BJ (cell line): ENCODE data around the gene LYST. TPM values are rescaled to one million over a fixed set of nuclear protein-coding genes. Genes with fewer than 3 reads are reported as not detected.

Experiments
- CTCF ChIA-PET: fragments of 350-600 bp; formaldehyde crosslinking; extraction: SDS; loops from one replicate; lab custom pipeline; 2021; ENCODE audit warnings: antibody characterized with exemption, inconsistent platforms; lab: Yijun Ruan, JAX
- POLR2A ChIA-PET: fragments of 300-600 bp; sonication (Branson Sonifier 250); formaldehyde crosslinking; extraction: SDS; loops from one replicate; lab custom pipeline; 2021; ENCODE audit warnings: antibody characterized with exemption; lab: Charles Lee
- DNase-seq: peaks from one replicate; pipeline ENCODE4 v3.0.0-alpha.2; 2011; ENCODE audit warnings: low read depth
- H3K27me3 ChIP-seq: 2 replicates; pipeline ENCODE4 v1.6.0; 2011; ENCODE audit warnings: low read length; ENCODE audit not compliant: control insufficient read depth, insufficient read depth
- H3K36me3 ChIP-seq: 2 replicates; pipeline ENCODE4 v1.5.1; 2011; ENCODE audit warnings: low read length; ENCODE audit not compliant: control insufficient read depth, insufficient read depth
- H3K4me3 ChIP-seq: 2 replicates; pipeline ENCODE4 v1.5.1; 2011; ENCODE audit warnings: low read depth, mild to moderate bottlenecking, control low read depth, low read length
- CTCF ChIP-seq: IDR thresholded peaks from 2 replicates; pipeline ENCODE4 v1.5.1; 2011; ENCODE audit warnings: low read depth, mild to moderate bottlenecking, control low read depth, inconsistent platforms, low read length, moderate library complexity; ENCODE audit not compliant: insufficient read depth
- polyA plus RNA-seq: library from polyadenylated mRNA; depleted of rRNA; stranded (reverse); fragments of >200 nt; gene quantifications from 2 replicates; pipeline ENCODE4 v1.2.3, GENCODE V29; 2011

LYST gene
- polyA plus RNA-seq, 1 experiment = 7.2 TPM

- Histone ChIP-seq H3K4me3 (no peak overlapping the region), H3K36me3 (no peaks in the 10 kb centered on the region), H3K27me3 (no peaks in the 10 kb centered on the region)
- TF ChIP-seq CTCF = no peak
- CTCF ChIA-PET = interaction anchor here (0.8 kb wide), 1 partner anchor 15 kb away, joined by 3 read pairs; no protein-coding TSS in a partner anchor
- DNase-seq = no peak
- POLR2A ChIA-PET = no interaction called here
Observed at GRCh38 chr1:235885655-235886262, 19.1 kb upstream of the LYST start.

- TF ChIP-seq CTCF = no peak
- ChIA-PET CTCF (interaction anchor here (2.0 kb wide), 1 partner anchor 89 kb away, joined by 13 read pairs; no protein-coding TSS in a partner anchor), POLR2A (no interaction called here)
- peak; percentile 99 for DNase-seq
- no peaks in the 10 kb centered on the region for H3K27me3 ChIP-seq
- H3K36me3 ChIP-seq = no peaks in the 10 kb centered on the region
- no peak overlapping the region for H3K4me3 ChIP-seq
Observed at GRCh38 chr1:235883261-235883927, 16.7 kb upstream of the LYST start.

- POLR2A ChIA-PET = no interaction called here
- CTCF ChIA-PET = interaction anchor here (2.0 kb wide), 1 partner anchor 89 kb away, joined by 13 read pairs; no protein-coding TSS in a partner anchor
- no peaks in the 10 kb centered on the region for H3K27me3 ChIP-seq
- TF ChIP-seq CTCF = no peak
- DNase-seq = no peak
- no peaks in the 10 kb centered on the region for H3K36me3 ChIP-seq
- H3K4me3 ChIP-seq = no peak overlapping the region
Observed at GRCh38 chr1:235882816-235883215, 16.1 kb upstream of the LYST start.

GRCh38 chr1:235881930-235882700, 15.4 kb upstream of the LYST start:
- CTCF ChIA-PET = interaction anchor here (2.0 kb wide), 1 partner anchor 90 kb away, joined by 13 read pairs; no protein-coding TSS in a partner anchor

More at GRCh38 chr1:235881930-235882700, 15.4 kb upstream of the LYST start:
- Histone ChIP-seq H3K36me3 (no peaks in the 10 kb centered on the region), H3K27me3 (no peaks in the 10 kb centered on the region), H3K4me3 (no peak overlapping the region)
- no peak for DNase-seq
- no peak for TF ChIP-seq CTCF
- POLR2A ChIA-PET = interaction anchor here (0.6 kb wide), 1 partner anchor 9 kb away, joined by 3 read pairs; no protein-coding TSS in a partner anchor
